ENCODE data around the gene AOPEP.
A peak's percentile ranks its signal among the peaks of the same experiment; 100 is the strongest.

The AOPEP gene

GRCh38 chr9:95087659-95088242 lies 361.3 kb downstream of the AOPEP start:
- H3K4me1 ChIP-seq (ENCODE audit: control insufficient read depth, insufficient read depth, low read length): peaks cover 53% of the 10 kb centered on the region

GRCh38 chr9:95088421-95089161 lies 362.1 kb downstream of the AOPEP start:
- Histone ChIP-seq H3K4me3 (ENCODE audit: low read length) (no peak overlapping the region), H3K27me3 (ENCODE audit: control insufficient read depth, insufficient read depth, low read length) (no peaks in the 10 kb centered on the region), H3K4me1 (ENCODE audit: control insufficient read depth, insufficient read depth, low read length) (peaks cover 53% of the 10 kb centered on the region), H3K27ac (ENCODE audit: low read depth, low read length) (peak overlapping the region; percentile 59), H3K36me3 (ENCODE audit: control insufficient read depth, insufficient read depth, low read length) (peaks cover 24% of the 10 kb centered on the region), H3K9ac (ENCODE audit: low read length) (no peak overlapping the region)

More at GRCh38 chr9:95087659-95088242, 361.3 kb downstream of the AOPEP start:
- no peak overlapping the region for H3K9ac ChIP-seq (ENCODE audit: low read length)
- H3K4me3 ChIP-seq (ENCODE audit: low read length): no peak overlapping the region
- H3K27me3 ChIP-seq (ENCODE audit: control insufficient read depth, insufficient read depth, low read length): no peaks in the 10 kb centered on the region
- peaks cover 32% of the 10 kb centered on the region for H3K36me3 ChIP-seq (ENCODE audit: control insufficient read depth, insufficient read depth, low read length)
- peak overlapping the region; percentile 2 for H3K27ac ChIP-seq (ENCODE audit: low read depth, low read length)

GRCh38 chr9:95089257-95090022 lies 362.9 kb downstream of the AOPEP start:
- Histone ChIP-seq H3K27ac (ENCODE audit: low read depth, low read length) (peak overlapping the region; percentile 80), H3K4me1 (ENCODE audit: control insufficient read depth, insufficient read depth, low read length) (peaks cover 53% of the 10 kb centered on the region), H3K9ac (ENCODE audit: low read length) (no peak overlapping the region), H3K27me3 (ENCODE audit: control insufficient read depth, insufficient read depth, low read length) (no peaks in the 10 kb centered on the region), H3K36me3 (ENCODE audit: control insufficient read depth, insufficient read depth, low read length) (peaks cover 23% of the 10 kb centered on the region), H3K4me3 (ENCODE audit: low read length) (no peak overlapping the region)

GRCh38 chr9:95090023-95090791 lies 363.7 kb downstream of the AOPEP start:
- Histone ChIP-seq H3K27ac (ENCODE audit: low read depth, low read length) (peak overlapping the region; percentile 80), H3K4me3 (ENCODE audit: low read length) (no peak overlapping the region), H3K36me3 (ENCODE audit: control insufficient read depth, insufficient read depth, low read length) (peaks cover 17% of the 10 kb centered on the region), H3K4me1 (ENCODE audit: control insufficient read depth, insufficient read depth, low read length) (peaks cover 52% of the 10 kb centered on the region), H3K9ac (ENCODE audit: low read length) (no peak overlapping the region), H3K27me3 (ENCODE audit: control insufficient read depth, insufficient read depth, low read length) (no peaks in the 10 kb centered on the region)

GRCh38 chr9:95090871-95091577 lies 364.5 kb downstream of the AOPEP start:
- H3K4me1 ChIP-seq (ENCODE audit: control insufficient read depth, insufficient read depth, low read length): peaks cover 48% of the 10 kb centered on the region
- H3K9ac ChIP-seq (ENCODE audit: low read length): no peak overlapping the region
- no peaks in the 10 kb centered on the region for H3K27me3 ChIP-seq (ENCODE audit: control insufficient read depth, insufficient read depth, low read length)
- H3K27ac ChIP-seq (ENCODE audit: low read depth, low read length): peak overlapping the region; percentile 80
- H3K4me3 ChIP-seq (ENCODE audit: low read length): no peak overlapping the region
- peaks cover 10% of the 10 kb centered on the region for H3K36me3 ChIP-seq (ENCODE audit: control insufficient read depth, insufficient read depth, low read length)

GRCh38 chr9:95091601-95092261 lies 365.2 kb downstream of the AOPEP start:
- no peaks in the 10 kb centered on the region for H3K27me3 ChIP-seq (ENCODE audit: control insufficient read depth, insufficient read depth, low read length)
- H3K36me3 ChIP-seq (ENCODE audit: control insufficient read depth, insufficient read depth, low read length): peaks cover 5% of the 10 kb centered on the region
- peaks cover 48% of the 10 kb centered on the region for H3K4me1 ChIP-seq (ENCODE audit: control insufficient read depth, insufficient read depth, low read length)
- H3K9ac ChIP-seq (ENCODE audit: low read length): no peak overlapping the region
- H3K27ac ChIP-seq (ENCODE audit: low read depth, low read length): peak overlapping the region; percentile 80
- no peak overlapping the region for H3K4me3 ChIP-seq (ENCODE audit: low read length)

GRCh38 chr9:95092262-95093072 lies 366.0 kb downstream of the AOPEP start:
- H3K4me1 ChIP-seq (ENCODE audit: control insufficient read depth, insufficient read depth, low read length): peaks cover 47% of the 10 kb centered on the region
- no peaks in the 10 kb centered on the region for H3K27me3 ChIP-seq (ENCODE audit: control insufficient read depth, insufficient read depth, low read length)
- H3K36me3 ChIP-seq (ENCODE audit: control insufficient read depth, insufficient read depth, low read length): peaks cover 5% of the 10 kb centered on the region
- H3K4me3 ChIP-seq (ENCODE audit: low read length): no peak overlapping the region
- H3K27ac ChIP-seq (ENCODE audit: low read depth, low read length): peak overlapping the region; percentile 80
- H3K9ac ChIP-seq (ENCODE audit: low read length): peak overlapping the region; percentile 36

GRCh38 chr9:95093586-95093985 lies 367.1 kb downstream of the AOPEP start:
- H3K4me3 ChIP-seq (ENCODE audit: low read length): no peak overlapping the region
- H3K27me3 ChIP-seq (ENCODE audit: control insufficient read depth, insufficient read depth, low read length): no peaks in the 10 kb centered on the region
- peaks cover 3% of the 10 kb centered on the region for H3K36me3 ChIP-seq (ENCODE audit: control insufficient read depth, insufficient read depth, low read length)
- H3K9ac ChIP-seq (ENCODE audit: low read length): no peak overlapping the region
- no peak overlapping the region for H3K27ac ChIP-seq (ENCODE audit: low read depth, low read length)
- peaks cover 43% of the 10 kb centered on the region for H3K4me1 ChIP-seq (ENCODE audit: control insufficient read depth, insufficient read depth, low read length)

GRCh38 chr9:95094002-95094401 lies 367.5 kb downstream of the AOPEP start:
- Histone ChIP-seq H3K27me3 (ENCODE audit: control insufficient read depth, insufficient read depth, low read length) (no peaks in the 10 kb centered on the region), H3K27ac (ENCODE audit: low read depth, low read length) (no peak overlapping the region), H3K36me3 (ENCODE audit: control insufficient read depth, insufficient read depth, low read length) (peaks cover 3% of the 10 kb centered on the region), H3K4me1 (ENCODE audit: control insufficient read depth, insufficient read depth, low read length) (peaks cover 39% of the 10 kb centered on the region), H3K9ac (ENCODE audit: low read length) (no peak overlapping the region), H3K4me3 (ENCODE audit: low read length) (no peak overlapping the region)

GRCh38 chr9:95095641-95096355 lies 369.3 kb downstream of the AOPEP start:
- H3K4me1 ChIP-seq (ENCODE audit: control insufficient read depth, insufficient read depth, low read length): peaks cover 23% of the 10 kb centered on the region
- H3K27me3 ChIP-seq (ENCODE audit: control insufficient read depth, insufficient read depth, low read length): no peaks in the 10 kb centered on the region
- no peaks in the 10 kb centered on the region for H3K36me3 ChIP-seq (ENCODE audit: control insufficient read depth, insufficient read depth, low read length)
- H3K4me3 ChIP-seq (ENCODE audit: low read length): no peak overlapping the region
- no peak overlapping the region for H3K27ac ChIP-seq (ENCODE audit: low read depth, low read length)
- no peak overlapping the region for H3K9ac ChIP-seq (ENCODE audit: low read length)

Measured in rectal smooth muscle tissue (tissue), 1 donor.